ENCODE data around the gene TUBB6.

- no peak for TF ChIP-seq CTCF (IDR thresholded peaks at IDR 0.05)
- TF ChIP-seq REST (IDR thresholded peaks at IDR 0.05; ENCODE audit: insufficient read depth in 1 of 2, low read depth in 2 of 2, low read length in 1 of 2): no peak
Measured at GRCh38 chr18:12314591-12315305, 6.7 kb downstream of the TUBB6 start.

Data from Panc1 (cell line).